ENCODE measurements around the gene ZNF573. TPM values are rescaled to one million over a fixed set of nuclear protein-coding genes. Genes with fewer than 3 reads are reported as not detected.
"Not testable (repeated sequence)": the region's sequence is repeated elsewhere in the genome, so short reads cannot be mapped to it uniquely, and the experiment has no call there.

ZNF573 gene
- total RNA-seq, 1 donor from 2014 or later: 6.6 TPM

GRCh38 chr19:37803249-37803840 is 24.0 kb upstream of the ZNF573 start:
- intact Hi-C loops (cut with DNase I): no loop called here
- H3K4me1 ChIP-seq: no peaks in the 10 kb centered on the region
- H3K27me3 ChIP-seq: no peaks in the 10 kb centered on the region
- H3K27ac ChIP-seq: no peak overlapping the region
- TF ChIP-seq POLR2A (IDR thresholded peaks at IDR 0.05) (no peak), POLR2AphosphoS5 (IDR thresholded peaks at IDR 0.05; ENCODE audit: insufficient read depth in 1 of 2, low read depth in 1 of 2) (no peak), CTCF (IDR thresholded peaks at IDR 0.05) (no peak)
- H3K36me3 ChIP-seq: peaks cover 0 to 5% of the 10 kb centered on the region in 2 donors
- H3K9me3 ChIP-seq: peaks cover 47% of the 10 kb centered on the region
- no peak overlapping the region for H3K4me3 ChIP-seq
- DNase-seq (ENCODE audit: extremely low spot score in 2 of 2): no peak

- Histone ChIP-seq H3K27ac (no peak overlapping the region), H3K9me3 (peaks cover 12% of the 10 kb centered on the region), H3K4me3 (no peak overlapping the region), H3K4me1 (no peaks in the 10 kb centered on the region), H3K27me3 (no peaks in the 10 kb centered on the region), H3K36me3 (no peaks in the 10 kb centered on the region)
- intact Hi-C loops (cut with DNase I): no loop called here
- DNase-seq (ENCODE audit: extremely low spot score in 2 of 2): no peak
- TF ChIP-seq CTCF (IDR thresholded peaks at IDR 0.05) (no peak), POLR2A (IDR thresholded peaks at IDR 0.05) (no peak), POLR2AphosphoS5 (IDR thresholded peaks at IDR 0.05; ENCODE audit: insufficient read depth in 1 of 2, low read depth in 1 of 2) (no peak)
Measured at GRCh38 chr19:37790244-37790925, 11.0 kb upstream of the ZNF573 start.

- H3K4me3 ChIP-seq: peak overlapping the region; percentile 82 to 83
- peak overlapping the region; percentile 82 for H3K27ac ChIP-seq
- DNase-seq (ENCODE audit: extremely low spot score in 2 of 2): no peak
- peaks cover 18% of the 10 kb centered on the region for H3K4me1 ChIP-seq
- no peak for TF ChIP-seq POLR2A (IDR thresholded peaks at IDR 0.05)
- no peak for TF ChIP-seq CTCF (IDR thresholded peaks at IDR 0.05)
- no peak for TF ChIP-seq POLR2AphosphoS5 (IDR thresholded peaks at IDR 0.05; ENCODE audit: insufficient read depth in 1 of 2, low read depth in 1 of 2)
- no peaks in the 10 kb centered on the region for H3K27me3 ChIP-seq
- H3K36me3 ChIP-seq: peaks cover 0 to 6% of the 10 kb centered on the region in 2 donors
- H3K9me3 ChIP-seq: no peaks in the 10 kb centered on the region
- intact Hi-C loops (cut with DNase I): no loop called here
Measured at GRCh38 chr19:37778613-37779126, 716 bp downstream of the ZNF573 start.

- TF ChIP-seq CTCF (IDR thresholded peaks at IDR 0.05) (no peak), POLR2A (IDR thresholded peaks at IDR 0.05) (no peak), POLR2AphosphoS5 (IDR thresholded peaks at IDR 0.05; ENCODE audit: insufficient read depth in 1 of 2, low read depth in 1 of 2) (no peak)
- intact Hi-C loops (cut with DNase I): no loop called here
- H3K27me3 ChIP-seq: no peaks in the 10 kb centered on the region
- H3K27ac ChIP-seq: no peak overlapping the region
- no peak overlapping the region for H3K4me3 ChIP-seq
- H3K9me3 ChIP-seq: no peaks in the 10 kb centered on the region
- no peaks in the 10 kb centered on the region for H3K4me1 ChIP-seq
- H3K36me3 ChIP-seq: peaks cover 0 to 60% of the 10 kb centered on the region in 2 donors
- DNase-seq (ENCODE audit: extremely low spot score in 2 of 2): no peak
Measured at GRCh38 chr19:37770985-37771384, 8.4 kb downstream of the ZNF573 start.

GRCh38 chr19:37763488-37763887 is 15.9 kb downstream of the ZNF573 start:
- DNase-seq (ENCODE audit: extremely low spot score in 2 of 2): no peak
- intact Hi-C loops (cut with DNase I): no loop called here
- no peak overlapping the region for H3K4me3 ChIP-seq
- no peaks in the 10 kb centered on the region for H3K4me1 ChIP-seq
- TF ChIP-seq POLR2A (IDR thresholded peaks at IDR 0.05) (no peak), POLR2AphosphoS5 (IDR thresholded peaks at IDR 0.05; ENCODE audit: insufficient read depth in 1 of 2, low read depth in 1 of 2) (no peak), CTCF (IDR thresholded peaks at IDR 0.05) (no peak)
- H3K27ac ChIP-seq: no peak overlapping the region
- H3K36me3 ChIP-seq: peaks cover 0 to 34% of the 10 kb centered on the region in 2 donors
- no peaks in the 10 kb centered on the region for H3K27me3 ChIP-seq
- H3K9me3 ChIP-seq: no peaks in the 10 kb centered on the region

GRCh38 chr19:37757683-37758082 is 21.7 kb downstream of the ZNF573 start:
- H3K4me1 ChIP-seq; DNase-seq (ENCODE audit: extremely low spot score in 2 of 2); H3K9me3 ChIP-seq; H3K27ac ChIP-seq; H3K4me3 ChIP-seq; intact Hi-C loops (cut with DNase I); H3K27me3 ChIP-seq: not testable (repeated sequence)
- H3K36me3 ChIP-seq: peaks cover 0 to 32% of the 10 kb centered on the region in 2 donors

Measured in vagina (tissue), 2 donors.